Suprapubic skin (tissue), 4 donors: ENCODE results near the gene PRIMA1. TPM values are rescaled to one million over a fixed set of nuclear protein-coding genes. Genes with fewer than 3 reads are reported as not detected.

Experiments used
- DNase-seq, 2 donors: peaks; one replicate each; pipeline ENCODE4 v3.0.0-alpha.2; 2019; ENCODE audit warnings: low spot score in 2 of 2
- H3K27ac ChIP-seq: fragments of 200-600 bp; sonication (generic); one replicate; pipeline ENCODE4 v1.5.1; 2019
- H3K27me3 ChIP-seq: fragments of 200-600 bp; sonication (generic); one replicate; pipeline ENCODE4 v1.5.1; 2019
- H3K36me3 ChIP-seq: fragments of 200-600 bp; sonication (generic); one replicate; pipeline ENCODE4 v1.5.1; 2019
- H3K4me1 ChIP-seq: fragments of 200-600 bp; sonication (generic); one replicate; pipeline ENCODE4 v1.5.1; 2019
- H3K4me3 ChIP-seq: fragments of 200-600 bp; sonication (generic); one replicate; pipeline ENCODE4 v1.5.1; 2019; ENCODE audit warnings: mild to moderate bottlenecking
- H3K9me3 ChIP-seq: fragments of 200-600 bp; sonication (generic); one replicate; pipeline ENCODE4 v1.5.1; 2019
- EP300 ChIP-seq: sonication (generic); formaldehyde crosslinking; IDR thresholded peaks from one replicate; pipeline ENCODE4 v1.6.1; 2017; ENCODE audit warnings: antibody characterized with exemption
- POLR2A ChIP-seq, 2 donors: fragments of 450-650 bp; IDR thresholded peaks; one replicate each; pipeline ENCODE4 v1.6.1; 2017; ENCODE audit warnings: antibody characterized with exemption in 2 of 2, mild to moderate bottlenecking in 2 of 2, moderate library complexity in 2 of 2
- POLR2AphosphoS5 ChIP-seq, 3 donors: sonication (generic); formaldehyde crosslinking; IDR thresholded peaks; one replicate each; pipeline ENCODE4 v1.6.1; 2017; ENCODE audit warnings: antibody characterized with exemption in 3 of 3
- WGBS: methylation state at CpG from one replicate; pipeline ENCODE4 v1.1.5; 2018; 5-methylcytosine and 5-hydroxymethylcytosine counted together
- total RNA-seq, 4 donors: library from RNA; depleted of rRNA; stranded (reverse); fragments of >200 nt; gene quantifications; one replicate each; pipeline ENCODE4 v1.1.0, GENCODE V29; 2016
- TF ChIP-seq, protein P1 (sequence below), 2 donors: fragments of 200-600 bp in 1 of 2; fragments of 450-650 bp in 1 of 2; sonication (generic) in 1 of 2; IDR thresholded peaks; one replicate each; pipeline ENCODE4 v1.5.1; 2016 to 2019; ENCODE audit warnings: antibody characterized with exemption in 2 of 2, mild to moderate bottlenecking in 1 of 2, moderate library complexity in 1 of 2

The PRIMA1 gene
- total RNA-seq, 4 donors from 2014 or later: 3.1 to 6.1 (median 3.6) TPM

DNA sequence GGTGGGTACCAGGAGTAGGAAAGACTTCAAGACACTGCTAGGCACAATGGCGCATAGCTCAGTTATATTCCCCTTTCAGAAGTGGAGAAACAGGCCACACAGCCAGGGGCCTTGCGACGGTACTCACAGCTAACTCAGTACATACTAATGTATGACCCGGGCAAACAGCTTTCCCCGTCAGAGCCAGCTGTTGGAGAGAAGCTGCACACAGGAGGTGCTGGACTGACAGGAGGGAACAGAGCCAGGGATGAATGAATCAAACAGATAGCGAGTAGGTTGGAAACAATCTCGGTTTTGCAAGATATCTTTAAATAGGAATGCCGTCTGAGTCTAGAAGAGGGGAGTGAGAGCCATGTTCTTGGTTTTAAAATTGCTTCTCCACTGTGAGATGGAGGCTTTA is 45.5 kb downstream of the PRIMA1 start:
- TF ChIP-seq POLR2AphosphoS5 (IDR thresholded peaks at IDR 0.05): no peak
- TF ChIP-seq POLR2A (IDR thresholded peaks at IDR 0.05): no peak
- no peak for TF ChIP-seq EP300
- TF ChIP-seq, protein P1, sequence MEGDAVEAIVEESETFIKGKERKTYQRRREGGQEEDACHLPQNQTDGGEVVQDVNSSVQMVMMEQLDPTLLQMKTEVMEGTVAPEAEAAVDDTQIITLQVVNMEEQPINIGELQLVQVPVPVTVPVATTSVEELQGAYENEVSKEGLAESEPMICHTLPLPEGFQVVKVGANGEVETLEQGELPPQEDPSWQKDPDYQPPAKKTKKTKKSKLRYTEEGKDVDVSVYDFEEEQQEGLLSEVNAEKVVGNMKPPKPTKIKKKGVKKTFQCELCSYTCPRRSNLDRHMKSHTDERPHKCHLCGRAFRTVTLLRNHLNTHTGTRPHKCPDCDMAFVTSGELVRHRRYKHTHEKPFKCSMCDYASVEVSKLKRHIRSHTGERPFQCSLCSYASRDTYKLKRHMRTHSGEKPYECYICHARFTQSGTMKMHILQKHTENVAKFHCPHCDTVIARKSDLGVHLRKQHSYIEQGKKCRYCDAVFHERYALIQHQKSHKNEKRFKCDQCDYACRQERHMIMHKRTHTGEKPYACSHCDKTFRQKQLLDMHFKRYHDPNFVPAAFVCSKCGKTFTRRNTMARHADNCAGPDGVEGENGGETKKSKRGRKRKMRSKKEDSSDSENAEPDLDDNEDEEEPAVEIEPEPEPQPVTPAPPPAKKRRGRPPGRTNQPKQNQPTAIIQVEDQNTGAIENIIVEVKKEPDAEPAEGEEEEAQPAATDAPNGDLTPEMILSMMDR (IDR thresholded peaks at IDR 0.05): no peak
- no peaks in the 10 kb centered on the region for H3K4me1 ChIP-seq
- no peak overlapping the region for H3K27ac ChIP-seq
- no peaks in the 10 kb centered on the region for H3K9me3 ChIP-seq
- WGBS: 67% methylated on average over 8 of the region's 8 CpGs
- DNase-seq: no peak
- peaks cover 3% of the 10 kb centered on the region for H3K27me3 ChIP-seq
- no peaks in the 10 kb centered on the region for H3K36me3 ChIP-seq
- no peak overlapping the region for H3K4me3 ChIP-seq

DNA sequence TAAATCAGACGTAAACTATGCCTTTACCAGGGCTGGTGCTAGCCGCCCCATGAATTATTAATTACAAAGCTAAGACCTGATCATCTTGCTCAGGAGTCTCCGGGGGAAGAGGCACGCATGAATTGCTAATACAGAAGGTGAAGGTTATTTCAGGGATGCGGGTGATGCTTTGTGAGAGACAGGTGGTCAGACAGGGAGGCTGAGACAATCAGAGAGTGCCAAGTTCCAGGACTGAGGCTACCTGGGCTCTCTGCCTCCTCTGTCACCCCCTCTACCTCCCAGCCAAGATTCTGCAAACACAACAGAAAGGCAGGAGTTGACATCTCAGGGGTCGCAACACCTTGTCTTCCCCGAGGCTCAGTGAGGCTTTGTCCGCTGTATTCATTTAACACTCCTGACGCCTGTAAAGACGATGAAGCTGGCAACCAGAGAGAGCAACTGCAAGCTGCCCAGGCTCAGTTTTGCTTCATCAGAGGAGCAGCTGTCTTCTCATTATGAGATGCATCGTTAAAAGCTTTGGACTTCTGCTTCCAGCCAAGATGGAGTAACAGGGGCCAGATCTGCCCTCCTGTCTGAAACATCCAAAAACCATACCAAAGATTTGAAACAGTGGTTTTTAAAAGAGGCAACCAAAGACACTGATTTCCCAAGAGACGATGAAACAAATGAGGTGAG is 46.6 kb downstream of the PRIMA1 start:
- H3K27me3 ChIP-seq: peaks cover 3% of the 10 kb centered on the region
- no peaks in the 10 kb centered on the region for H3K36me3 ChIP-seq
- no peaks in the 10 kb centered on the region for H3K9me3 ChIP-seq
- H3K27ac ChIP-seq: no peak overlapping the region
- TF ChIP-seq POLR2A (IDR thresholded peaks at IDR 0.05) (no peak), EP300 (no peak), POLR2AphosphoS5 (IDR thresholded peaks at IDR 0.05) (no peak)
- TF ChIP-seq, protein P1 (IDR thresholded peaks at IDR 0.05): no peak
- 87% methylated on average over 12 of the region's 12 CpGs for WGBS
- no peaks in the 10 kb centered on the region for H3K4me1 ChIP-seq
- DNase-seq: no peak
- H3K4me3 ChIP-seq: no peak overlapping the region

DNA sequence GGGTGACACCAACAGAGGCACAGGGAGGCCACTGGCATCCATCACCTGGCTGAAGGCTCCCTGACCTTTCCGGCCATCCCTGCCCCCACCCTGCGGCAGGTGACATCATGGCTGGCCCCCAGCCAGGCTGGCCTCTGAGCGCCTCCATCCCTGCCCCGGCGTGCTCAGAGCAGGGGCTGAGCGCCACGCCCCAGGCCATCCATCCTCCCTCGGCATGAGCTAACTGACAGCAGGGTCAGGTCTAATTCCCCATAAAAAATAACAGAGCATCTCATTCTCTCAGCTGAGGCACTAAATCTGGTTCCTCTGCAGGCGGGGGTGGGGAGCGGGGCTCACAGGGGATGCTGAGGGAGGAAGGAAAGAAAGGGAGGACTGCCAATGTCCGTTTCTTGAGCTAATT is 50.7 kb downstream of the PRIMA1 start:
- no peak overlapping the region for H3K4me3 ChIP-seq
- TF ChIP-seq, protein P1 (IDR thresholded peaks at IDR 0.05): no peak
- TF ChIP-seq POLR2AphosphoS5 (IDR thresholded peaks at IDR 0.05) (no peak), EP300 (no peak)
- 71% methylated on average over 3 of the region's 11 CpGs for WGBS
- H3K9me3 ChIP-seq: no peaks in the 10 kb centered on the region
- no peak for DNase-seq
- no peak overlapping the region for H3K27ac ChIP-seq
- H3K27me3 ChIP-seq: no peaks in the 10 kb centered on the region
- no peaks in the 10 kb centered on the region for H3K36me3 ChIP-seq
- H3K4me1 ChIP-seq: no peaks in the 10 kb centered on the region

DNA sequence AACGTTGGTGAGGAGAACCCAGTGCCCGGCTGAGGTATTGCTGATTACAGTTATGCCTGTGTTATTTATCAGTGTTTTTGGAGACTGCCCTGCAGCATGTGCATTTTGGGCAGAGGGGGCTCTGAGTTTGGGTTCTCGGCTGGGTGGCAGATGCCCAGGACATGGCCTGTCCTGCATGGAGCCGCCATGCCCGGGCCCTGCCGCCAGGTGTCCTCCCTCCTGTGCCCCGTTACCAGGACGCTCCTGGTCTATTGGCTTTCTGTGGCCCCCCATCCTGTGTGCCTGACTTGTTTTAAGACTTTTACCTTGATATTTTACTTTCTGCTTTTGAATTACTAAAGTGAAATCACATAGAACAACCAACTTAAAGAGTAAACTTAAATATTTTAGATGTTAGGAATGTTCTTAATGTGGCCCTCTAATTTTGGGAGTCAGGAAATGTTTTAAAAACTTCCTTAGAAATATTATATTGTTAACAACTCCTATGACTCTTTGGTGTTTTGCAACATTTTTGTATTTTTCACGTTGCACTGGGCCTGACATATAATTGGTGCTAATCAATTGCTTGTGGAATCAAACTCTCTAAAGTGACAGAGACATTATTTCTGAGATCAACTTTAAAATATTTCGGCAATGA is 51.8 kb downstream of the PRIMA1 start:
- no peaks in the 10 kb centered on the region for H3K27me3 ChIP-seq
- H3K9me3 ChIP-seq: no peaks in the 10 kb centered on the region
- TF ChIP-seq POLR2AphosphoS5 (IDR thresholded peaks at IDR 0.05): no peak
- TF ChIP-seq, protein P1 (IDR thresholded peaks at IDR 0.05): no peak
- TF ChIP-seq EP300: no peak
- no peak for TF ChIP-seq POLR2A (IDR thresholded peaks at IDR 0.05)
- H3K36me3 ChIP-seq: no peaks in the 10 kb centered on the region
- WGBS: 82% methylated on average over 10 of the region's 10 CpGs
- DNase-seq: no peak
- no peak overlapping the region for H3K27ac ChIP-seq
- H3K4me3 ChIP-seq: no peak overlapping the region
- no peaks in the 10 kb centered on the region for H3K4me1 ChIP-seq

DNA sequence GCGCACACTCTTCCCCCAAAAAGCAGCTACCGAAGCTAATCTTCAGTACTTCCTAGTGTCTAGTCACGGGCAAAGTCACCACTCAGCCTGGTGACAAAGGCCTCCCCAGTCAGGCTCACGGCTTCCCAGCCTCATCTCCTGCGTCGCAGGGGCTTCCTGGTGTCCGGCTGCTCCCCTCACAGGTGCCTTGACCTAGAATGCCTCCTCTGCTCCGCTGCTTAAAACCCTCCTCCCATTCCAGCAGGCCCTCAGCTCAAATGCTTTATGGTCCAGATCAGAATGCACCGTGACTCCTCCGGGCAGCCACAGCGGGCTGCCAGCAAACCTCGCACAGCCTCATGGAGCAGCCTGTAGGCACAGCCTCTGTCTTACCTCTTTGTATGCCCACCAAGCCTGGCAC is 53.1 kb downstream of the PRIMA1 start:
- Histone ChIP-seq H3K4me1 (no peaks in the 10 kb centered on the region), H3K36me3 (no peaks in the 10 kb centered on the region), H3K27ac (no peak overlapping the region), H3K27me3 (no peaks in the 10 kb centered on the region), H3K4me3 (no peak overlapping the region), H3K9me3 (no peaks in the 10 kb centered on the region)
- TF ChIP-seq POLR2A (IDR thresholded peaks at IDR 0.05): no peak
- TF ChIP-seq EP300: no peak
- TF ChIP-seq, protein P1 (IDR thresholded peaks at IDR 0.05): no peak
- TF ChIP-seq POLR2AphosphoS5 (IDR thresholded peaks at IDR 0.05): no peak
- 95% methylated on average over 12 of the region's 12 CpGs for WGBS
- DNase-seq: no peak
